BLaER1 treated with 17β-estradiol and CSF1 and Interleukin-3, amounts not matched to agents 10 nM and 100 nM (cell line): ENCODE data around the gene ESD.

Experiments used
- H3K27ac ChIP-seq, 11 experiments: shearing (Covaris generic); formaldehyde crosslinking; 2 replicates each; pipeline ENCODE4 v1.8.1; 2022
- H3K27me3 ChIP-seq, 11 experiments: shearing (Covaris generic); formaldehyde crosslinking; 2 replicates each; pipeline ENCODE4 v1.8.1; 2022
- H3K36me3 ChIP-seq, 11 experiments: shearing (Covaris generic); formaldehyde crosslinking; 2 replicates each; pipeline ENCODE4 v1.8.1; 2022
- H3K4me1 ChIP-seq, 10 experiments: shearing (Covaris generic); formaldehyde crosslinking; 2 replicates each; pipeline ENCODE4 v1.8.1; 2022
- H3K4me2 ChIP-seq, 11 experiments: shearing (Covaris generic); formaldehyde crosslinking; 2 replicates each; pipeline ENCODE4 v1.8.1; 2022
- H3K4me3 ChIP-seq, 10 experiments: shearing (Covaris generic); formaldehyde crosslinking; 2 replicates each; pipeline ENCODE4 v1.8.1; 2022
- H3K9ac ChIP-seq, 11 experiments: shearing (Covaris generic); formaldehyde crosslinking; 2 replicates each; pipeline ENCODE4 v1.8.1; 2022
- H3K9me3 ChIP-seq, 11 experiments: shearing (Covaris generic); formaldehyde crosslinking; replicated peaks in 1 of 11; 2 replicates each; pipeline ENCODE4 v1.8.1; 2022
- H4K20me1 ChIP-seq, 11 experiments: shearing (Covaris generic); formaldehyde crosslinking; 2 replicates each; pipeline ENCODE4 v1.8.1; 2022
- Cebpa-rat ChIP-seq, 11 experiments: shearing (Covaris generic); IDR thresholded peaks; 2 replicates each; pipeline ENCODE4 v1.8.1; 2022

Gene ESD

GRCh38 chr13:46731535-46731934 is 65.4 kb downstream of the ESD start:
- no peak overlapping the region for H3K27ac ChIP-seq
- no peaks in the 10 kb centered on the region for H3K27me3 ChIP-seq
- H3K9ac ChIP-seq, result no peak overlapping the region
- no peaks in the 10 kb centered on the region; a peak in 1 of 22 replicates for H3K9me3 ChIP-seq
- H3K36me3 ChIP-seq, result peaks cover 75 to 100% (median 91%) of the 10 kb centered on the region in 11 experiments
- no peak for TF ChIP-seq Cebpa-rat (IDR thresholded peaks at IDR 0.05)
- H4K20me1 ChIP-seq, result peaks cover 0 to 8% (median 0%) of the 10 kb centered on the region in 11 experiments; a peak in 4 of 22 replicates
- H3K4me2 ChIP-seq, result no peak overlapping the region
- no peak overlapping the region for H3K4me3 ChIP-seq
- H3K4me1 ChIP-seq, result peaks cover 0 to 13% (median 7%) of the 10 kb centered on the region in 10 experiments; a peak in 13 of 20 replicates

GRCh38 chr13:46728777-46729176 is 68.2 kb downstream of the ESD start:
- Histone ChIP-seq H3K36me3 (peaks cover 93 to 100% (median 97%) of the 10 kb centered on the region in 11 experiments), H3K9ac (no peak overlapping the region), H3K4me1 (peaks cover 0 to 4% (median 0%) of the 10 kb centered on the region in 10 experiments; a peak in 2 of 20 replicates), H4K20me1 (no peaks in the 10 kb centered on the region; a peak in 2 of 22 replicates), H3K9me3 (peaks cover 0 to 12% (median 8%) of the 10 kb centered on the region in 11 experiments; a peak in 12 of 22 replicates), H3K4me2 (no peak overlapping the region), H3K27me3 (no peaks in the 10 kb centered on the region), H3K4me3 (no peak overlapping the region), H3K27ac (no peak overlapping the region)
- TF ChIP-seq Cebpa-rat (IDR thresholded peaks at IDR 0.05), result no peak

- H3K9ac ChIP-seq, result no peak overlapping the region
- peaks cover 0 to 4% (median 0%) of the 10 kb centered on the region in 10 experiments; a peak in 2 of 20 replicates for H3K4me1 ChIP-seq
- no peak overlapping the region for H3K4me2 ChIP-seq
- no peaks in the 10 kb centered on the region for H3K27me3 ChIP-seq
- H3K36me3 ChIP-seq, result peaks cover 88 to 100% (median 93%) of the 10 kb centered on the region in 11 experiments
- no peak for TF ChIP-seq Cebpa-rat (IDR thresholded peaks at IDR 0.05)
- H4K20me1 ChIP-seq, result peaks cover 0 to 4% (median 0%) of the 10 kb centered on the region in 11 experiments; a peak in 2 of 22 replicates
- no peak overlapping the region for H3K4me3 ChIP-seq
- peaks cover 0 to 12% (median 8%) of the 10 kb centered on the region in 11 experiments; a peak in 12 of 22 replicates for H3K9me3 ChIP-seq
- no peak overlapping the region for H3K27ac ChIP-seq
These were observed 70.6 kb downstream of the ESD start for GRCh38 chr13:46726347-46726746.
